HEK293 (cell line): Measurements from ENCODE around the gene DUSP3.

Experiments
- GLI4 ChIP-seq: fragments of 450-650 bp; formaldehyde crosslinking; IDR thresholded peaks from 2 replicates; pipeline ENCODE4 v1.5.1; 2016; ENCODE audit warnings: missing biosample characterization, missing genetic modification characterization
- MEIS1 ChIP-seq: sonication (generic); formaldehyde crosslinking; IDR thresholded peaks from 2 replicates; pipeline ENCODE4 v1.8.1; 2022; ENCODE audit warnings: missing genetic modification reagents, mild to moderate bottlenecking, borderline replicate concordance
- MYNN ChIP-seq: fragments of 450-650 bp; formaldehyde crosslinking; IDR thresholded peaks from 2 replicates; pipeline ENCODE4 v1.5.1; 2016; ENCODE audit warnings: missing biosample characterization, missing genetic modification characterization, borderline replicate concordance
- PRDM1 ChIP-seq: fragments of 450-650 bp; formaldehyde crosslinking; IDR thresholded peaks from 2 replicates; pipeline ENCODE4; 2016; ENCODE audit warnings: missing biosample characterization, missing genetic modification characterization
- TCF7L2 ChIP-seq: IDR thresholded peaks from 2 replicates; pipeline ENCODE4 v1.6.1; 2011; ENCODE audit warnings: low read depth, mild to moderate bottlenecking, inconsistent platforms, low read length, moderate library complexity, borderline replicate concordance
- ZBTB10 ChIP-seq: fragments of 450-650 bp; formaldehyde crosslinking; IDR thresholded peaks from 2 replicates; pipeline ENCODE4 v1.5.1; 2016; ENCODE audit warnings: missing biosample characterization, missing genetic modification characterization
- ZBTB48 ChIP-seq: fragments of 450-650 bp; formaldehyde crosslinking; IDR thresholded peaks from 2 replicates; pipeline ENCODE4 v1.5.1; 2016; ENCODE audit warnings: missing biosample characterization, missing genetic modification characterization
- ZFHX2 ChIP-seq: fragments of 450-650 bp; formaldehyde crosslinking; conservative IDR thresholded peaks from 2 replicates; pipeline ENCODE4 v1.5.1; 2016; ENCODE audit warnings: missing biosample characterization, missing genetic modification characterization
- ZNF112 ChIP-seq: fragments of 450-650 bp; formaldehyde crosslinking; IDR thresholded peaks from 2 replicates; pipeline ENCODE4 v1.5.0; 2017; ENCODE audit warnings: missing biosample characterization, missing genetic modification characterization
- ZNF174 ChIP-seq: fragments of 450-650 bp; formaldehyde crosslinking; IDR thresholded peaks from 2 replicates; pipeline ENCODE4 v1.5.0; 2017; ENCODE audit warnings: missing biosample characterization, mild to moderate bottlenecking, missing genetic modification characterization
- ZNF214 ChIP-seq: fragments of 450-650 bp; formaldehyde crosslinking; IDR thresholded peaks from 2 replicates; pipeline ENCODE4 v1.5.1; 2017; ENCODE audit warnings: missing biosample characterization, mild to moderate bottlenecking, missing genetic modification characterization, borderline replicate concordance
- ZNF423 ChIP-seq: fragments of 450-650 bp; formaldehyde crosslinking; IDR thresholded peaks from 2 replicates; pipeline ENCODE4 v1.5.1; 2016; ENCODE audit warnings: missing biosample characterization, missing genetic modification characterization
- ZNF501 ChIP-seq: fragments of 450-650 bp; formaldehyde crosslinking; IDR thresholded peaks from 2 replicates; pipeline ENCODE4 v1.5.1; 2016; ENCODE audit warnings: missing biosample characterization, missing genetic modification characterization
- ZNF521 ChIP-seq: fragments of 450-650 bp; formaldehyde crosslinking; IDR thresholded peaks from 2 replicates; pipeline ENCODE4 v1.5.1; 2017; ENCODE audit warnings: missing biosample characterization, mild to moderate bottlenecking, missing genetic modification characterization
- ZNF548 ChIP-seq: fragments of 450-650 bp; formaldehyde crosslinking; IDR thresholded peaks from 2 replicates; pipeline ENCODE4 v1.5.1; 2016; ENCODE audit warnings: missing biosample characterization, missing genetic modification characterization
- ZNF549 ChIP-seq: fragments of 450-650 bp; IDR thresholded peaks from 2 replicates; pipeline ENCODE4 v1.5.1; 2018; ENCODE audit warnings: missing biosample characterization, missing genetic modification characterization, mild to moderate bottlenecking, inconsistent platforms, moderate library complexity
- ZNF555 ChIP-seq: fragments of 450-650 bp; formaldehyde crosslinking; conservative IDR thresholded peaks from 2 replicates; pipeline ENCODE4 v1.5.1; 2017; ENCODE audit warnings: missing biosample characterization, mild to moderate bottlenecking, missing genetic modification characterization, inconsistent platforms
- ZNF596 ChIP-seq: fragments of 450-650 bp; IDR thresholded peaks from 2 replicates; pipeline ENCODE4 v1.5.0; 2018; ENCODE audit warnings: missing biosample characterization, mild to moderate bottlenecking, missing genetic modification characterization, moderate library complexity
- ZNF610 ChIP-seq: fragments of 450-650 bp; formaldehyde crosslinking; IDR thresholded peaks from 2 replicates; pipeline ENCODE4 v1.5.1; 2016; ENCODE audit warnings: missing biosample characterization, missing genetic modification characterization, borderline replicate concordance
- ZNF777 ChIP-seq: fragments of 450-650 bp; formaldehyde crosslinking; IDR thresholded peaks from 2 replicates; pipeline ENCODE4 v1.5.1; 2017; ENCODE audit warnings: missing biosample characterization, missing genetic modification characterization, borderline replicate concordance
- ZSCAN30 ChIP-seq: fragments of 450-650 bp; IDR thresholded peaks from 2 replicates; pipeline ENCODE4 v1.5.1; 2018; ENCODE audit warnings: missing biosample characterization, mild to moderate bottlenecking, missing genetic modification characterization, moderate library complexity
- TF ChIP-seq, protein P1 (sequence below): fragments of 450-650 bp; formaldehyde crosslinking; IDR thresholded peaks from 2 replicates; pipeline ENCODE4 v1.5.1; 2017; ENCODE audit warnings: missing biosample characterization, missing genetic modification characterization
- TF ChIP-seq, protein P2 (sequence below): fragments of 450-650 bp; formaldehyde crosslinking; IDR thresholded peaks from 2 replicates; pipeline ENCODE4 v1.5.1; 2016; ENCODE audit warnings: missing biosample characterization, missing genetic modification characterization, borderline replicate concordance
- TF ChIP-seq, protein P3 (sequence below): fragments of 450-650 bp; formaldehyde crosslinking; IDR thresholded peaks from 2 replicates; pipeline ENCODE4 v1.5.1; 2017; ENCODE audit warnings: missing biosample characterization, missing genetic modification characterization
- TF ChIP-seq, protein P4 (sequence below): fragments of 450-650 bp; formaldehyde crosslinking; IDR thresholded peaks from 2 replicates; pipeline ENCODE4 v1.5.1; 2016; ENCODE audit warnings: missing biosample characterization, missing genetic modification characterization
- TF ChIP-seq, protein P5 (sequence below): fragments of 450-650 bp; formaldehyde crosslinking; IDR thresholded peaks from 2 replicates; pipeline ENCODE4 v1.5.1; 2016; ENCODE audit warnings: missing biosample characterization, missing genetic modification characterization

DUSP3 gene

GRCh38 chr17:43723697-43724359 lies 54.9 kb downstream of the DUSP3 start (continued):
- TF ChIP-seq, protein P1, sequence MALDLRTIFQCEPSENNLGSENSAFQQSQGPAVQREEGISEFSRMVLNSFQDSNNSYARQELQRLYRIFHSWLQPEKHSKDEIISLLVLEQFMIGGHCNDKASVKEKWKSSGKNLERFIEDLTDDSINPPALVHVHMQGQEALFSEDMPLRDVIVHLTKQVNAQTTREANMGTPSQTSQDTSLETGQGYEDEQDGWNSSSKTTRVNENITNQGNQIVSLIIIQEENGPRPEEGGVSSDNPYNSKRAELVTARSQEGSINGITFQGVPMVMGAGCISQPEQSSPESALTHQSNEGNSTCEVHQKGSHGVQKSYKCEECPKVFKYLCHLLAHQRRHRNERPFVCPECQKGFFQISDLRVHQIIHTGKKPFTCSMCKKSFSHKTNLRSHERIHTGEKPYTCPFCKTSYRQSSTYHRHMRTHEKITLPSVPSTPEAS (tag by site-specific recombination): peak; percentile 86
- TF ChIP-seq ZNF548 (tag by site-specific recombination) (no peak), TCF7L2 (no peak), PRDM1 (tag by site-specific recombination) (no peak), ZFHX2 (tag by site-specific recombination) (no peak), ZNF214 (tag by site-specific recombination) (no peak), ZNF549 (no peak), ZBTB10 (tag by site-specific recombination) (no peak), ZNF112 (no peak), MEIS1 (CRISPR knock-in tag) (no peak), ZNF555 (tag by site-specific recombination) (no peak), ZBTB48 (tag by site-specific recombination) (peak; percentile 94), ZNF423 (tag by site-specific recombination) (peak; percentile 69), GLI4 (tag by site-specific recombination) (no peak), ZNF174 (tag by site-specific recombination) (no peak), ZNF777 (tag by site-specific recombination) (no peak), ZNF596 (tag by site-specific recombination) (no peak), ZNF521 (no peak), ZSCAN30 (no peak), MYNN (no peak), ZNF501 (no peak), ZNF610 (tag by site-specific recombination) (no peak)
- TF ChIP-seq, protein P2, sequence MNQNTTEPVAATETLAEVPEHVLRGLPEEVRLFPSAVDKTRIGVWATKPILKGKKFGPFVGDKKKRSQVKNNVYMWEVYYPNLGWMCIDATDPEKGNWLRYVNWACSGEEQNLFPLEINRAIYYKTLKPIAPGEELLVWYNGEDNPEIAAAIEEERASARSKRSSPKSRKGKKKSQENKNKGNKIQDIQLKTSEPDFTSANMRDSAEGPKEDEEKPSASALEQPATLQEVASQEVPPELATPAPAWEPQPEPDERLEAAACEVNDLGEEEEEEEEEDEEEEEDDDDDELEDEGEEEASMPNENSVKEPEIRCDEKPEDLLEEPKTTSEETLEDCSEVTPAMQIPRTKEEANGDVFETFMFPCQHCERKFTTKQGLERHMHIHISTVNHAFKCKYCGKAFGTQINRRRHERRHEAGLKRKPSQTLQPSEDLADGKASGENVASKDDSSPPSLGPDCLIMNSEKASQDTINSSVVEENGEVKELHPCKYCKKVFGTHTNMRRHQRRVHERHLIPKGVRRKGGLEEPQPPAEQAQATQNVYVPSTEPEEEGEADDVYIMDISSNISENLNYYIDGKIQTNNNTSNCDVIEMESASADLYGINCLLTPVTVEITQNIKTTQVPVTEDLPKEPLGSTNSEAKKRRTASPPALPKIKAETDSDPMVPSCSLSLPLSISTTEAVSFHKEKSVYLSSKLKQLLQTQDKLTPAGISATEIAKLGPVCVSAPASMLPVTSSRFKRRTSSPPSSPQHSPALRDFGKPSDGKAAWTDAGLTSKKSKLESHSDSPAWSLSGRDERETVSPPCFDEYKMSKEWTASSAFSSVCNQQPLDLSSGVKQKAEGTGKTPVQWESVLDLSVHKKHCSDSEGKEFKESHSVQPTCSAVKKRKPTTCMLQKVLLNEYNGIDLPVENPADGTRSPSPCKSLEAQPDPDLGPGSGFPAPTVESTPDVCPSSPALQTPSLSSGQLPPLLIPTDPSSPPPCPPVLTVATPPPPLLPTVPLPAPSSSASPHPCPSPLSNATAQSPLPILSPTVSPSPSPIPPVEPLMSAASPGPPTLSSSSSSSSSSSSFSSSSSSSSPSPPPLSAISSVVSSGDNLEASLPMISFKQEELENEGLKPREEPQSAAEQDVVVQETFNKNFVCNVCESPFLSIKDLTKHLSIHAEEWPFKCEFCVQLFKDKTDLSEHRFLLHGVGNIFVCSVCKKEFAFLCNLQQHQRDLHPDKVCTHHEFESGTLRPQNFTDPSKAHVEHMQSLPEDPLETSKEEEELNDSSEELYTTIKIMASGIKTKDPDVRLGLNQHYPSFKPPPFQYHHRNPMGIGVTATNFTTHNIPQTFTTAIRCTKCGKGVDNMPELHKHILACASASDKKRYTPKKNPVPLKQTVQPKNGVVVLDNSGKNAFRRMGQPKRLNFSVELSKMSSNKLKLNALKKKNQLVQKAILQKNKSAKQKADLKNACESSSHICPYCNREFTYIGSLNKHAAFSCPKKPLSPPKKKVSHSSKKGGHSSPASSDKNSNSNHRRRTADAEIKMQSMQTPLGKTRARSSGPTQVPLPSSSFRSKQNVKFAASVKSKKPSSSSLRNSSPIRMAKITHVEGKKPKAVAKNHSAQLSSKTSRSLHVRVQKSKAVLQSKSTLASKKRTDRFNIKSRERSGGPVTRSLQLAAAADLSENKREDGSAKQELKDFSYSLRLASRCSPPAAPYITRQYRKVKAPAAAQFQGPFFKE (tag by site-specific recombination): no peak
- TF ChIP-seq, protein P3, sequence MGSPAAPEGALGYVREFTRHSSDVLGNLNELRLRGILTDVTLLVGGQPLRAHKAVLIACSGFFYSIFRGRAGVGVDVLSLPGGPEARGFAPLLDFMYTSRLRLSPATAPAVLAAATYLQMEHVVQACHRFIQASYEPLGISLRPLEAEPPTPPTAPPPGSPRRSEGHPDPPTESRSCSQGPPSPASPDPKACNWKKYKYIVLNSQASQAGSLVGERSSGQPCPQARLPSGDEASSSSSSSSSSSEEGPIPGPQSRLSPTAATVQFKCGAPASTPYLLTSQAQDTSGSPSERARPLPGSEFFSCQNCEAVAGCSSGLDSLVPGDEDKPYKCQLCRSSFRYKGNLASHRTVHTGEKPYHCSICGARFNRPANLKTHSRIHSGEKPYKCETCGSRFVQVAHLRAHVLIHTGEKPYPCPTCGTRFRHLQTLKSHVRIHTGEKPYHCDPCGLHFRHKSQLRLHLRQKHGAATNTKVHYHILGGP (tag by site-specific recombination): no peak
- TF ChIP-seq, protein P4, sequence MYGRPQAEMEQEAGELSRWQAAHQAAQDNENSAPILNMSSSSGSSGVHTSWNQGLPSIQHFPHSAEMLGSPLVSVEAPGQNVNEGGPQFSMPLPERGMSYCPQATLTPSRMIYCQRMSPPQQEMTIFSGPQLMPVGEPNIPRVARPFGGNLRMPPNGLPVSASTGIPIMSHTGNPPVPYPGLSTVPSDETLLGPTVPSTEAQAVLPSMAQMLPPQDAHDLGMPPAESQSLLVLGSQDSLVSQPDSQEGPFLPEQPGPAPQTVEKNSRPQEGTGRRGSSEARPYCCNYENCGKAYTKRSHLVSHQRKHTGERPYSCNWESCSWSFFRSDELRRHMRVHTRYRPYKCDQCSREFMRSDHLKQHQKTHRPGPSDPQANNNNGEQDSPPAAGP: no peak
- TF ChIP-seq, protein P5, sequence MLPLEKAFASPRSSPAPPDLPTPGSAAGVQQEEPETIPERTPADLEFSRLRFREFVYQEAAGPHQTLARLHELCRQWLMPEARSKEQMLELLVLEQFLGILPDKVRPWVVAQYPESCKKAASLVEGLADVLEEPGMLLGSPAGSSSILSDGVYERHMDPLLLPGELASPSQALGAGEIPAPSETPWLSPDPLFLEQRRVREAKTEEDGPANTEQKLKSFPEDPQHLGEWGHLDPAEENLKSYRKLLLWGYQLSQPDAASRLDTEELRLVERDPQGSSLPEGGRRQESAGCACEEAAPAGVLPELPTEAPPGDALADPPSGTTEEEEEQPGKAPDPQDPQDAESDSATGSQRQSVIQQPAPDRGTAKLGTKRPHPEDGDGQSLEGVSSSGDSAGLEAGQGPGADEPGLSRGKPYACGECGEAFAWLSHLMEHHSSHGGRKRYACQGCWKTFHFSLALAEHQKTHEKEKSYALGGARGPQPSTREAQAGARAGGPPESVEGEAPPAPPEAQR (tag by site-specific recombination): no peak
